Endothelial cell of umbilical vein (primary cell): ENCODE data around the gene LOXL1.

Experiments
- EZH2 ChIP-seq: IDR thresholded peaks from 2 replicates; pipeline ENCODE4 v1.6.1; 2012; ENCODE audit warnings: borderline replicate concordance, low read depth, mild to moderate bottlenecking, moderate library complexity, low read length, inconsistent platforms; ENCODE audit not compliant: severe bottlenecking
- POLR2A ChIP-seq: IDR thresholded peaks from 2 replicates; pipeline ENCODE4 v1.6.1; 2012; ENCODE audit warnings: low read depth, mild to moderate bottlenecking, control low read depth, low read length
- TF ChIP-seq, protein P1 (sequence below), 2 donors: IDR thresholded peaks; 1 replicate in 1 of 2; 2 replicates in 1 of 2; pipeline ENCODE4 v1.5.1; 2011; ENCODE audit warnings: low read length in 2 of 2, mild to moderate bottlenecking in 2 of 2, moderate library complexity in 2 of 2, control low read depth in 1 of 2, inconsistent platforms in 1 of 2, low read depth in 1 of 2; ENCODE audit not compliant: insufficient read depth in 1 of 2; ENCODE audit errors: extremely low read depth in 1 of 2

DNA sequence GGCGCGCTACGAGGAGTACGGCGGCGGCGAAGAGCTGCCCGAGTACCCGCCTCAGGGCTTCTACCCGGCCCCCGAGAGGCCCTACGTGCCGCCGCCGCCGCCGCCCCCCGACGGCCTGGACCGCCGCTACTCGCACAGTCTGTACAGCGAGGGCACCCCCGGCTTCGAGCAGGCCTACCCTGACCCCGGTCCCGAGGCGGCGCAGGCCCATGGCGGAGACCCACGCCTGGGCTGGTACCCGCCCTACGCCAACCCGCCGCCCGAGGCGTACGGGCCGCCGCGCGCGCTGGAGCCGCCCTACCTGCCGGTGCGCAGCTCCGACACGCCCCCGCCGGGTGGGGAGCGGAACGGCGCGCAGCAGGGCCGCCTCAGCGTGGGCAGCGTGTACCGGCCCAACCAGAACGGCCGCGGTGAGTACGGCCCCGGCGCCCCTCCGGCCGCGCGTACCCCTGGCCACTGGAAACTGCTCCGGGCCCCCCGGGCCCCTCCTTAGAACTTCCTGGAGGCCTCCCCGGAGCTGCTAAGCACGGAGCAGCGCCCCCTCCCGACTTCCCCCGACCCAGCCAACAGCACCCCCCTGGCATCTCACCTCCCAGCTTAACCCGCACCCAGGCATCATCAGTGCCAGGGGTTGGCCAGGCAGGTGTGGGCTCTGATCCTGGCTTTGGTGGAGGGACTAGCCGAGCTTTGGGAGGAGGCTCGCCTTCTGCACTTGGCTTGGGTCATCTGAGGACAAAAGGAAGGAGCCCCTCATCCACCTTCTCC, 1.4 kb downstream of the LOXL1 start:
- TF ChIP-seq EZH2 = peak; percentile 61
- TF ChIP-seq POLR2A = no peak
- TF ChIP-seq, protein P1, sequence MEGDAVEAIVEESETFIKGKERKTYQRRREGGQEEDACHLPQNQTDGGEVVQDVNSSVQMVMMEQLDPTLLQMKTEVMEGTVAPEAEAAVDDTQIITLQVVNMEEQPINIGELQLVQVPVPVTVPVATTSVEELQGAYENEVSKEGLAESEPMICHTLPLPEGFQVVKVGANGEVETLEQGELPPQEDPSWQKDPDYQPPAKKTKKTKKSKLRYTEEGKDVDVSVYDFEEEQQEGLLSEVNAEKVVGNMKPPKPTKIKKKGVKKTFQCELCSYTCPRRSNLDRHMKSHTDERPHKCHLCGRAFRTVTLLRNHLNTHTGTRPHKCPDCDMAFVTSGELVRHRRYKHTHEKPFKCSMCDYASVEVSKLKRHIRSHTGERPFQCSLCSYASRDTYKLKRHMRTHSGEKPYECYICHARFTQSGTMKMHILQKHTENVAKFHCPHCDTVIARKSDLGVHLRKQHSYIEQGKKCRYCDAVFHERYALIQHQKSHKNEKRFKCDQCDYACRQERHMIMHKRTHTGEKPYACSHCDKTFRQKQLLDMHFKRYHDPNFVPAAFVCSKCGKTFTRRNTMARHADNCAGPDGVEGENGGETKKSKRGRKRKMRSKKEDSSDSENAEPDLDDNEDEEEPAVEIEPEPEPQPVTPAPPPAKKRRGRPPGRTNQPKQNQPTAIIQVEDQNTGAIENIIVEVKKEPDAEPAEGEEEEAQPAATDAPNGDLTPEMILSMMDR (IDR thresholded peaks at IDR 0.05; ENCODE audit: extremely low read depth in 1 of 2, insufficient read depth in 1 of 2, low read depth in 1 of 2, low read length in 2 of 2) = peak; percentile 28 to 51
